ENCODE results near the gene ING4. TPM values are rescaled to one million over a fixed set of nuclear protein-coding genes. Genes with fewer than 3 reads are reported as not detected.
A peak's percentile ranks its signal among the peaks of the same experiment; 100 is the strongest.

Gene ING4
- total RNA-seq, 1 donor from 2014 or later = 135 TPM

DNA sequence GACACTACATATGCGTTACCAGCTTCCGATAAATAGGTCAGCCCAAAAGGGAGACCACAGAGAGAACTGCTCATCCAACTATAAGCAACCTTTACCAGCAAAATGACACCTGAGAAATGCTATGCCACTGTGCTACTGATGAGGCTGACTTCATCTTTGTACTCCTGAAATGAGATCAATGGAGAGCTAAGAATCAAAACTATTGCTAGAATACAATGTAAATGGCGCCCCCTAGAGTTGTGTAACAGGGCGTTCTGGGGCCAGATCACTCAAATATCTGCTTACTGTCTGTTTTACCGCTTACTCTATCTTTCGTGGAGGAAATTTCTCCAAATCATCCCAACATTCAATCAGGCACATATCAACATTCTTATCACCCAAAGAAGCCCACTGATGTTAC, 21.7 kb upstream of the ING4 start:
- peaks cover 3% of the 10 kb centered on the region for H3K36me3 Mint-ChIP-seq

GRCh38 chr12:6676962-6677361, 14.0 kb upstream of the ING4 start:
- Histone ChIP-seq H3K4me1 (no peaks in the 10 kb centered on the region), H4K20me1 (ENCODE audit: low read depth) (peaks cover 18% of the 10 kb centered on the region), H3K4me3 (no peak overlapping the region), H3K27ac (no peak overlapping the region), H3K9ac (no peak overlapping the region), H3K9me3 (ENCODE audit: low read depth) (no peaks in the 10 kb centered on the region), H3K36me3 (peaks cover 19% of the 10 kb centered on the region), H3K79me2 (ENCODE audit: low read depth) (peaks cover 29% of the 10 kb centered on the region), H3K4me2 (no peak overlapping the region), H3K27me3 (no peaks in the 10 kb centered on the region), H2AFZ (replicated peaks) (no peak overlapping the region), H3F3A (ENCODE audit: low read depth) (peaks cover 3% of the 10 kb centered on the region)
- Mint-ChIP-seq H3K36me3 (peaks cover 37% of the 10 kb centered on the region), H3K9me3 (no peaks in the 10 kb centered on the region), H3K4me1 (no peaks in the 10 kb centered on the region), H3K27ac (no peak overlapping the region), H3K27me3 (ENCODE audit: insufficient read depth, low read depth) (peaks cover 4% of the 10 kb centered on the region), H3K4me3 (no peak overlapping the region)
- TF ChIP-seq EZH2 (IDR thresholded peaks at IDR 0.05) (no peak), EZH2phosphoT487 (IDR thresholded peaks at IDR 0.05) (no peak)
- TF ChIP-seq, protein P1, sequence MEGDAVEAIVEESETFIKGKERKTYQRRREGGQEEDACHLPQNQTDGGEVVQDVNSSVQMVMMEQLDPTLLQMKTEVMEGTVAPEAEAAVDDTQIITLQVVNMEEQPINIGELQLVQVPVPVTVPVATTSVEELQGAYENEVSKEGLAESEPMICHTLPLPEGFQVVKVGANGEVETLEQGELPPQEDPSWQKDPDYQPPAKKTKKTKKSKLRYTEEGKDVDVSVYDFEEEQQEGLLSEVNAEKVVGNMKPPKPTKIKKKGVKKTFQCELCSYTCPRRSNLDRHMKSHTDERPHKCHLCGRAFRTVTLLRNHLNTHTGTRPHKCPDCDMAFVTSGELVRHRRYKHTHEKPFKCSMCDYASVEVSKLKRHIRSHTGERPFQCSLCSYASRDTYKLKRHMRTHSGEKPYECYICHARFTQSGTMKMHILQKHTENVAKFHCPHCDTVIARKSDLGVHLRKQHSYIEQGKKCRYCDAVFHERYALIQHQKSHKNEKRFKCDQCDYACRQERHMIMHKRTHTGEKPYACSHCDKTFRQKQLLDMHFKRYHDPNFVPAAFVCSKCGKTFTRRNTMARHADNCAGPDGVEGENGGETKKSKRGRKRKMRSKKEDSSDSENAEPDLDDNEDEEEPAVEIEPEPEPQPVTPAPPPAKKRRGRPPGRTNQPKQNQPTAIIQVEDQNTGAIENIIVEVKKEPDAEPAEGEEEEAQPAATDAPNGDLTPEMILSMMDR (IDR thresholded peaks at IDR 0.05) = no peak
- no peak for DNase-seq (ENCODE audit: low spot score)

More for the DNA sequence above, 21.7 kb upstream of the ING4 start:
- Histone ChIP-seq H2AFZ (replicated peaks) (no peak overlapping the region), H3K79me2 (ENCODE audit: low read depth) (peaks cover 93% of the 10 kb centered on the region), H3K36me3 (peaks cover 4% of the 10 kb centered on the region), H3K4me2 (no peak overlapping the region), H4K20me1 (ENCODE audit: low read depth) (peaks cover 37% of the 10 kb centered on the region), H3K4me3 (no peak overlapping the region), H3K9ac (no peak overlapping the region), H3F3A (ENCODE audit: low read depth) (peaks cover 27% of the 10 kb centered on the region), H3K27me3 (no peaks in the 10 kb centered on the region), H3K27ac (no peak overlapping the region), H3K9me3 (ENCODE audit: low read depth) (no peaks in the 10 kb centered on the region), H3K4me1 (peaks cover 11% of the 10 kb centered on the region)
- peaks cover 25% of the 10 kb centered on the region for H3K4me1 Mint-ChIP-seq
- TF ChIP-seq EZH2 (IDR thresholded peaks at IDR 0.05) = no peak
- no peak for TF ChIP-seq EZH2phosphoT487 (IDR thresholded peaks at IDR 0.05)
- TF ChIP-seq, protein P1 (IDR thresholded peaks at IDR 0.05) = peak; percentile 74
- peak; percentile 78 for DNase-seq (ENCODE audit: low spot score)
- no peaks in the 10 kb centered on the region for H3K9me3 Mint-ChIP-seq
- H3K27ac Mint-ChIP-seq = no peak overlapping the region
- H3K4me3 Mint-ChIP-seq = no peak overlapping the region
- H3K27me3 Mint-ChIP-seq (ENCODE audit: insufficient read depth, low read depth) = peaks cover under 1% of the 10 kb centered on the region

GRCh38 chr12:6672143-6672542, 9.2 kb upstream of the ING4 start:
- peaks cover 2% of the 10 kb centered on the region for H3K27me3 Mint-ChIP-seq (ENCODE audit: insufficient read depth, low read depth)
- no peaks in the 10 kb centered on the region for H3K79me2 ChIP-seq (ENCODE audit: low read depth)
- no peak overlapping the region for H3K4me3 ChIP-seq
- TF ChIP-seq, protein P1 (IDR thresholded peaks at IDR 0.05) = no peak
- TF ChIP-seq EZH2 (IDR thresholded peaks at IDR 0.05) = no peak
- no peak for TF ChIP-seq EZH2phosphoT487 (IDR thresholded peaks at IDR 0.05)
- H4K20me1 ChIP-seq (ENCODE audit: low read depth) = no peaks in the 10 kb centered on the region
- peaks cover 44% of the 10 kb centered on the region for H3K36me3 Mint-ChIP-seq
- no peak overlapping the region for H3K9ac ChIP-seq
- H3K4me2 ChIP-seq = no peak overlapping the region
- peaks cover 10% of the 10 kb centered on the region for H3F3A ChIP-seq (ENCODE audit: low read depth)
- H3K9me3 ChIP-seq (ENCODE audit: low read depth) = no peaks in the 10 kb centered on the region
- no peaks in the 10 kb centered on the region for H3K27me3 ChIP-seq
- no peaks in the 10 kb centered on the region for H3K4me1 ChIP-seq
- no peak for DNase-seq (ENCODE audit: low spot score)
- no peaks in the 10 kb centered on the region for H3K4me1 Mint-ChIP-seq
- H3K27ac ChIP-seq = no peak overlapping the region
- H3K4me3 Mint-ChIP-seq = no peak overlapping the region
- no peak overlapping the region for H2AFZ ChIP-seq (replicated peaks)
- H3K9me3 Mint-ChIP-seq = no peaks in the 10 kb centered on the region
- H3K36me3 ChIP-seq = peaks cover 11% of the 10 kb centered on the region
- H3K27ac Mint-ChIP-seq = no peak overlapping the region

Data from neural progenitor cell (in vitro differentiated cells).